HEK293 (cell line): ENCODE data around the gene PALM.

Experiments used
- CTCF ChIA-PET: fragments of 350-600 bp; formaldehyde crosslinking; extraction: SDS; loops from one replicate; lab custom pipeline; 2021; ENCODE audit warnings: antibody characterized with exemption; lab: Yijun Ruan, JAX
- POLR2A ChIA-PET: fragments of 300-600 bp; formaldehyde crosslinking; extraction: SDS; loops from one replicate; lab custom pipeline; 2020; ENCODE audit warnings: antibody characterized with exemption, inconsistent platforms; lab: Yijun Ruan, JAX
- H3K27ac ChIP-seq: fragments of 200-500 bp; sonication (Bioruptor generic); 2 replicates; pipeline ENCODE4 v1.5.1; 2014; ENCODE audit warnings: low read depth, low read length, control low read depth, inconsistent platforms; ENCODE audit errors: extremely low read depth
- H3K36me3 ChIP-seq, 2 experiments: fragments of 200-500 bp in 1 of 2; sonication (Bioruptor generic) in 1 of 2; 1 replicate in 1 of 2; 2 replicates in 1 of 2; pipeline ENCODE4 v1.5.1; 2014 to 2017; ENCODE audit warnings: inconsistent platforms in 2 of 2, low read length in 2 of 2; ENCODE audit not compliant: control insufficient read depth in 2 of 2, insufficient read depth in 1 of 2
- H3K4me1 ChIP-seq: fragments of 200-500 bp; sonication (Bioruptor generic); 2 replicates; pipeline ENCODE4 v1.5.1; 2014; ENCODE audit warnings: mild to moderate bottlenecking, low read length, inconsistent platforms; ENCODE audit not compliant: control insufficient read depth, insufficient read depth
- H3K4me3 ChIP-seq: 2 replicates; pipeline ENCODE4 v1.5.1; 2011; ENCODE audit warnings: low read depth, mild to moderate bottlenecking, control low read depth, low read length, moderate library complexity
- H3K9me3 ChIP-seq: fragments of 200-500 bp; sonication (Bioruptor generic); 2 replicates; pipeline ENCODE4 v1.5.1; 2014; ENCODE audit warnings: low read depth, low read length, inconsistent platforms; ENCODE audit not compliant: control insufficient read depth, insufficient read depth
- BCL11A ChIP-seq: fragments of 450-650 bp; formaldehyde crosslinking; IDR thresholded peaks from 2 replicates; pipeline ENCODE4 v1.5.1; 2016; ENCODE audit warnings: low read depth, missing biosample characterization, missing genetic modification characterization
- BCL11B ChIP-seq: fragments of 450-650 bp; formaldehyde crosslinking; IDR thresholded peaks from 2 replicates; pipeline ENCODE4 v1.5.1; 2016; ENCODE audit warnings: low read depth, missing biosample characterization, missing genetic modification characterization
- IKZF3 ChIP-seq: fragments of 450-650 bp; IDR thresholded peaks from 2 replicates; pipeline ENCODE4 v1.5.0; 2018; ENCODE audit warnings: missing biosample characterization, mild to moderate bottlenecking, missing genetic modification characterization, moderate library complexity
- MZF1 ChIP-seq: fragments of 450-650 bp; formaldehyde crosslinking; IDR thresholded peaks from 2 replicates; pipeline ENCODE4 v1.5.1; 2017; ENCODE audit warnings: missing biosample characterization, missing genetic modification characterization, borderline replicate concordance
- ZBTB48 ChIP-seq: fragments of 450-650 bp; formaldehyde crosslinking; IDR thresholded peaks from 2 replicates; pipeline ENCODE4 v1.5.1; 2016; ENCODE audit warnings: missing biosample characterization, missing genetic modification characterization
- ZBTB7A ChIP-seq: fragments of 450-650 bp; formaldehyde crosslinking; IDR thresholded peaks from 2 replicates; pipeline ENCODE4 v1.5.1; 2016; ENCODE audit warnings: low read depth, missing biosample characterization, missing genetic modification characterization
- ZFP3 ChIP-seq: fragments of 450-650 bp; formaldehyde crosslinking; IDR thresholded peaks from 2 replicates; pipeline ENCODE4 v1.5.1; 2016; ENCODE audit warnings: low read depth, missing biosample characterization, missing genetic modification characterization
- ZNF146 ChIP-seq: fragments of 450-650 bp; formaldehyde crosslinking; IDR thresholded peaks from 2 replicates; pipeline ENCODE4 v1.5.1; 2016; ENCODE audit warnings: missing biosample characterization, missing genetic modification characterization
- ZNF266 ChIP-seq: fragments of 450-650 bp; formaldehyde crosslinking; IDR thresholded peaks from 2 replicates; pipeline ENCODE4 v1.5.1; 2016; ENCODE audit warnings: missing biosample characterization, missing genetic modification characterization, low read depth
- ZNF341 ChIP-seq: fragments of 450-650 bp; formaldehyde crosslinking; IDR thresholded peaks from 2 replicates; pipeline ENCODE4; 2016; ENCODE audit warnings: low read depth, missing biosample characterization, missing genetic modification characterization
- ZNF354C ChIP-seq: fragments of 450-650 bp; formaldehyde crosslinking; IDR thresholded peaks from 2 replicates; pipeline ENCODE4 v1.5.1; 2016; ENCODE audit warnings: missing biosample characterization, missing genetic modification characterization, low read depth, borderline replicate concordance
- ZNF416 ChIP-seq: fragments of 450-650 bp; formaldehyde crosslinking; IDR thresholded peaks from 2 replicates; pipeline ENCODE4 v1.5.1; 2016; ENCODE audit warnings: missing biosample characterization, missing genetic modification characterization
- ZNF621 ChIP-seq: fragments of 450-650 bp; formaldehyde crosslinking; IDR thresholded peaks from 2 replicates; pipeline ENCODE4 v1.5.1; 2017; ENCODE audit warnings: missing biosample characterization, missing genetic modification characterization
- ZNF664 ChIP-seq: fragments of 450-650 bp; formaldehyde crosslinking; IDR thresholded peaks from 2 replicates; pipeline ENCODE4 v1.5.1; 2016; ENCODE audit warnings: missing biosample characterization, missing genetic modification characterization
- ZSCAN30 ChIP-seq: fragments of 450-650 bp; IDR thresholded peaks from 2 replicates; pipeline ENCODE4 v1.5.1; 2018; ENCODE audit warnings: missing biosample characterization, mild to moderate bottlenecking, missing genetic modification characterization, moderate library complexity
- TF ChIP-seq, protein P1 (sequence below): fragments of 450-650 bp; formaldehyde crosslinking; optimal IDR thresholded peaks from 2 replicates; pipeline ENCODE3; 2016; ENCODE audit warnings: missing biosample characterization, mild to moderate bottlenecking, missing genetic modification characterization
- TF ChIP-seq, protein P2 (sequence below): IDR thresholded peaks from 2 replicates; pipeline ENCODE4 v1.6.1; 2011; ENCODE audit warnings: mild to moderate bottlenecking, low read depth, low read length, borderline replicate concordance
- TF ChIP-seq, protein P3 (sequence below): fragments of 450-650 bp; formaldehyde crosslinking; IDR thresholded peaks from 2 replicates; pipeline ENCODE4 v1.5.1; 2016; ENCODE audit warnings: missing biosample characterization, missing genetic modification characterization
- TF ChIP-seq, protein P4 (sequence below): fragments of 450-650 bp; formaldehyde crosslinking; IDR thresholded peaks from 2 replicates; pipeline ENCODE4 v1.5.1; 2016; ENCODE audit warnings: missing biosample characterization, missing genetic modification characterization
- TF ChIP-seq, protein P5 (sequence below): fragments of 450-650 bp; formaldehyde crosslinking; IDR thresholded peaks from 2 replicates; pipeline ENCODE4 v1.5.1; 2017; ENCODE audit warnings: missing biosample characterization, missing genetic modification characterization

Gene PALM

DNA sequence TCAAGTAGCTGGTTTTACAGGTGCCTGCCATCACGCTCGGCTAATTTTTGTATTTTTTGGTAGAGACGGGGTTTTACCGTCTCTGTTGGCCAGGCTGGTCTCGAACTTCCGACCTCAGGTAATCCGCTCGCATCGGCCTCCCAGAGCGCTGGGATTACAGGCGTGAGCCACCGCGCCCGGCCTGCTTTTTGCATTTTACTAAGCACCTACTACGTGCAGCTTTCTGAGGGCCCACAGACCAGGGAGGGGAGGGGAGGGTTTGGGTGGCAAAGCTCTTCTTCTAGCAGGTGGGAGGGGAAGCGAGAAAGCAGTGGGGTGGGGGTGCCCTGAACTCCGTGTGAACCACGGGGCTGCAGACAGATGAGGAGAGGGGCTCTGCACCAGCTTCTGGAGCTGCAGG lies 15.0 kb downstream of the PALM start:
- no peaks in the 10 kb centered on the region for H3K4me1 ChIP-seq
- TF ChIP-seq ZNF664 (tag by site-specific recombination): 0 out of 2 replicates have a peak, but pooled peaks have one; percentile 23
- TF ChIP-seq, protein P1, sequence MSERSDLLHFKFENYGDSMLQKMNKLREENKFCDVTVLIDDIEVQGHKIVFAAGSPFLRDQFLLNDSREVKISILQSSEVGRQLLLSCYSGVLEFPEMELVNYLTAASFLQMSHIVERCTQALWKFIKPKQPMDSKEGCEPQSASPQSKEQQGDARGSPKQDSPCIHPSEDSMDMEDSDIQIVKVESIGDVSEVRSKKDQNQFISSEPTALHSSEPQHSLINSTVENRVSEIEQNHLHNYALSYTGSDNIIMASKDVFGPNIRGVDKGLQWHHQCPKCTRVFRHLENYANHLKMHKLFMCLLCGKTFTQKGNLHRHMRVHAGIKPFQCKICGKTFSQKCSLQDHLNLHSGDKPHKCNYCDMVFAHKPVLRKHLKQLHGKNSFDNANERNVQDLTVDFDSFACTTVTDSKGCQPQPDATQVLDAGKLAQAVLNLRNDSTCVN (tag by site-specific recombination): no peak
- peaks cover 0 to 13% of the 10 kb centered on the region in 2 experiments; a peak in 2 of 3 replicates for H3K36me3 ChIP-seq

DNA sequence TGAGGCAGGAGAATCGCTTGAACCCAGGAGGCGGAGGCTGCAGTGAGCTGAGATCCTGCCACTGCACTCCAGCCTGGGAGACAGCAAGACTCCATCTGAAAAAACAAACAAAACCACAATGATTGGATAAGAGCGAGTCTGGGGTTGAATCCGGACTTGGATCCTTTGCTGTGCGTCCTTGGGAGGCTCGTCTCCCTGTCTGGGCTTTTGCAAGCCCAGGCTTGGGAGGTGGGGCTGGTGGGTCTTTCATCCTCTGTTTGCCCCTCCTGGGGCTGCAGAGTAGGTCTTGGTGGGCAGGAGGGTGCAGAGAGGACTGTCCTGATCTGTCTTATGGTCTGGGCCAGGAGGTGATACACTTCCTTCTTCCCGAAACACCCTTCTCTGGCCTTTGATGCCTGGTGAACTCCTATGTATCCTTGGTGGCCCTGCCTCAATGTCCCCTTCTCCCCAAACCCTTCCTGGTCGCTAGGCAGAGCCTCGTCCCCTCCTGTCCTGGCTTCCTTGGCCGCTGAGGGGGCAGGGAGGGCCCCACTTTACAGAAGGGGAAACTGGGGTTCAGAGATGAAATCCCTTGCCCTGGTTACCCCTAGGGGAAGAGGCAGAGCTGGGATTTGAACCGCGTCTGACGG lies 16.8 kb downstream of the PALM start:
- CTCF ChIA-PET: interaction anchor here (0.9 kb wide), 1 partner anchor 141 kb away, joined by 3 read pairs; no protein-coding TSS in a partner anchor
- no peaks in the 10 kb centered on the region for H3K4me1 ChIP-seq

More for the DNA sequence above, 15.0 kb downstream of the PALM start:
- ChIA-PET CTCF (no interaction called here), POLR2A (interaction anchor here (1.4 to 1.5 kb wide), 2 partner anchors 16 to 20 kb away, joined by 4 read pairs; no protein-coding TSS in a partner anchor)
- Histone ChIP-seq H3K27ac (no peak overlapping the region), H3K4me3 (no peak overlapping the region), H3K9me3 (no peaks in the 10 kb centered on the region)

DNA sequence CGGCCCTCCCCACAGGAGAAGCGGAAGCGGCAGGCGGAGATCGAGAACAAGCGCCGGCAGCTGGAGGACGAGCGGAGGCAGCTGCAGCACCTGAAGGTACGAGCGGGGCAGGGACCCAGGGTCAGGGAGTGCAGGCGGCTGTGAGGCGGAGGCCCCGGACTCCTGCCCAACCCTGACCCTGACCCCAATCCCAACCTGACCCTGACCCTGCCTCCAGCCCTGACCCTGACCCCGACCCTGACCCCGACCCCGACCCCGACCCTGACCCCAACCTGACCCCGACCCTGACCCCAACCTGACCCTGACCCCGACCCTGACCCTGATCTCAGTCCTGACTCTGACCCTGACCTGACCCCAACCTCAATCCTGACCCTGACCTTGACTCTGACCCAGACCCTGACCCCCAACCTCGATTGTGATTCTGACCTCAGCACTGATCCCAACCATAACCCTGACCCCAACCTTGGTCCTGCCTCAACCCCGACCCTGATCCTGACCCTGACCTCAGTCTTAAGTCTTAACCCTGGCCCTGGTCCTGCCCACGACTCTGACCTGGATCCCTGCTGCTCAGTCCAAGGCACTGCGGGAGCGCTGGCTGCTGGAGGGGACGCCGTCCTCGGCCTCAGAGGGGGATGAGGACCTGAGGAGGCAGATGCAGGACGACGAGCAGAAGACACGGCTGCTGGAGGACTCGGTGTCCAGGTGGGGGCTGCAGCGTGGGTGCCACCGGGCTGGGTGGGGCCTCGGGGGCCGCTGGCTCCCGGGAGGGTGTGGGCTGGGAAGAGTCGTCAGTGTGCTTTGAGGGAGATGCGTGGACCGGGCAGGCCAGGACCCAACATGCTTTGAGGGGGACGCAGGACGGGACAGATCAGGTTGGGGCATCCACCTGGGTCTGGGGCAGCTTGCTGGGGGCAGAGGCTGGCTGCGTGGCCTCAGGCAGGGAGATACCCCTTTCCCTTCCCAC lies 18.5 kb downstream of the PALM start:
- Histone ChIP-seq H3K9me3 (no peaks in the 10 kb centered on the region), H3K27ac (no peak overlapping the region), H3K4me1 (no peaks in the 10 kb centered on the region), H3K4me3 (no peak overlapping the region), H3K36me3 (peaks cover 0 to 26% of the 10 kb centered on the region in 2 experiments; a peak in 2 of 3 replicates)
- TF ChIP-seq ZNF354C (tag by site-specific recombination) (no peak), BCL11B (peak; percentile 100), ZNF416 (tag by site-specific recombination) (no peak), ZSCAN30 (tag by site-specific recombination) (no peak), ZNF341 (tag by site-specific recombination) (no peak), ZBTB7A (tag by site-specific recombination) (peak; percentile 43; the same call in 1 of the 2 replicates), ZNF146 (tag by site-specific recombination) (no peak), IKZF3 (tag by site-specific recombination) (no peak), BCL11A (peak; percentile 100)
- TF ChIP-seq, protein P2, sequence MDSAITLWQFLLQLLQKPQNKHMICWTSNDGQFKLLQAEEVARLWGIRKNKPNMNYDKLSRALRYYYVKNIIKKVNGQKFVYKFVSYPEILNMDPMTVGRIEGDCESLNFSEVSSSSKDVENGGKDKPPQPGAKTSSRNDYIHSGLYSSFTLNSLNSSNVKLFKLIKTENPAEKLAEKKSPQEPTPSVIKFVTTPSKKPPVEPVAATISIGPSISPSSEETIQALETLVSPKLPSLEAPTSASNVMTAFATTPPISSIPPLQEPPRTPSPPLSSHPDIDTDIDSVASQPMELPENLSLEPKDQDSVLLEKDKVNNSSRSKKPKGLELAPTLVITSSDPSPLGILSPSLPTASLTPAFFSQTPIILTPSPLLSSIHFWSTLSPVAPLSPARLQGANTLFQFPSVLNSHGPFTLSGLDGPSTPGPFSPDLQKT: no peak
- TF ChIP-seq, protein P3, sequence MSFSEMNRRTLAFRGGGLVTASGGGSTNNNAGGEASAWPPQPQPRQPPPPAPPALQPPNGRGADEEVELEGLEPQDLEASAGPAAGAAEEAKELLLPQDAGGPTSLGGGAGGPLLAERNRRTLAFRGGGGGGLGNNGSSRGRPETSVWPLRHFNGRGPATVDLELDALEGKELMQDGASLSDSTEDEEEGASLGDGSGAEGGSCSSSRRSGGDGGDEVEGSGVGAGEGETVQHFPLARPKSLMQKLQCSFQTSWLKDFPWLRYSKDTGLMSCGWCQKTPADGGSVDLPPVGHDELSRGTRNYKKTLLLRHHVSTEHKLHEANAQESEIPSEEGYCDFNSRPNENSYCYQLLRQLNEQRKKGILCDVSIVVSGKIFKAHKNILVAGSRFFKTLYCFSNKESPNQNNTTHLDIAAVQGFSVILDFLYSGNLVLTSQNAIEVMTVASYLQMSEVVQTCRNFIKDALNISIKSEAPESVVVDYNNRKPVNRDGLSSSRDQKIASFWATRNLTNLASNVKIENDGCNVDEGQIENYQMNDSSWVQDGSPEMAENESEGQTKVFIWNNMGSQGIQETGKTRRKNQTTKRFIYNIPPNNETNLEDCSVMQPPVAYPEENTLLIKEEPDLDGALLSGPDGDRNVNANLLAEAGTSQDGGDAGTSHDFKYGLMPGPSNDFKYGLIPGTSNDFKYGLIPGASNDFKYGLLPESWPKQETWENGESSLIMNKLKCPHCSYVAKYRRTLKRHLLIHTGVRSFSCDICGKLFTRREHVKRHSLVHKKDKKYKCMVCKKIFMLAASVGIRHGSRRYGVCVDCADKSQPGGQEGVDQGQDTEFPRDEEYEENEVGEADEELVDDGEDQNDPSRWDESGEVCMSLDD (tag by site-specific recombination): no peak
- TF ChIP-seq, protein P4, sequence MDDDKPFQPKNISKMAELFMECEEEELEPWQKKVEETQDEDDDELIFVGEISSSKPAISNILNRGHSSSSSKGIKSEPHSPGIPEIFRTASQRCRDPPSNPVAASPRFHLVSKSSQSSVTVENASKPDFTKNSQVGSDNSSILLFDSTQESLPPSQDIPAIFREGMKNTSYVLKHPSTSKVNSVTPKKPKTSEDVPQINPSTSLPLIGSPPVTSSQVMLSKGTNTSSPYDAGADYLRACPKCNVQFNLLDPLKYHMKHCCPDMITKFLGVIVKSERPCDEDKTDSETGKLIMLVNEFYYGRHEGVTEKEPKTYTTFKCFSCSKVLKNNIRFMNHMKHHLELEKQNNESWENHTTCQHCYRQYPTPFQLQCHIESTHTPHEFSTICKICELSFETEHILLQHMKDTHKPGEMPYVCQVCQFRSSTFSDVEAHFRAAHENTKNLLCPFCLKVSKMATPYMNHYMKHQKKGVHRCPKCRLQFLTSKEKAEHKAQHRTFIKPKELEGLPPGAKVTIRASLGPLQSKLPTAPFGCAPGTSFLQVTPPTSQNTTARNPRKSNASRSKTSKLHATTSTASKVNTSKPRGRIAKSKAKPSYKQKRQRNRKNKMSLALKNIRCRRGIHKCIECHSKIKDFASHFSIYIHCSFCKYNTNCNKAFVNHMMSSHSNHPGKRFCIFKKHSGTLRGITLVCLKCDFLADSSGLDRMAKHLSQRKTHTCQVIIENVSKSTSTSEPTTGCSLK (tag by site-specific recombination): no peak
- CTCF ChIA-PET: no interaction called here
- POLR2A ChIA-PET: interaction anchor here (1.1 kb wide), 1 partner anchor 19 kb away, joined by 3 read pairs; the partner anchor contains the start of gene PALM

More for the DNA sequence above, 16.8 kb downstream of the PALM start:
- Histone ChIP-seq H3K36me3 (peaks cover 0 to 19% of the 10 kb centered on the region in 2 experiments; a peak in 2 of 3 replicates), H3K27ac (no peak overlapping the region)
- POLR2A ChIA-PET: no interaction called here
- TF ChIP-seq ZBTB48 (tag by site-specific recombination) (no peak), ZNF266 (tag by site-specific recombination) (no peak), MZF1 (no peak), ZNF621 (tag by site-specific recombination) (no peak), ZFP3 (tag by site-specific recombination) (peak; percentile 80)
- TF ChIP-seq, protein P5, sequence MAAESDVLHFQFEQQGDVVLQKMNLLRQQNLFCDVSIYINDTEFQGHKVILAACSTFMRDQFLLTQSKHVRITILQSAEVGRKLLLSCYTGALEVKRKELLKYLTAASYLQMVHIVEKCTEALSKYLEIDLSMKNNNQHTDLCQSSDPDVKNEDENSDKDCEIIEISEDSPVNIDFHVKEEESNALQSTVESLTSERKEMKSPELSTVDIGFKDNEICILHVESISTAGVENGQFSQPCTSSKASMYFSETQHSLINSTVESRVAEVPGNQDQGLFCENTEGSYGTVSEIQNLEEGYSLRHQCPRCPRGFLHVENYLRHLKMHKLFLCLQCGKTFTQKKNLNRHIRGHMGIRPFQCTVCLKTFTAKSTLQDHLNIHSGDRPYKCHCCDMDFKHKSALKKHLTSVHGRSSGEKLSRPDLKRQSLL (tag by site-specific recombination): no peak
- TF ChIP-seq, all 188 proteins: peak for 1
- Histone ChIP-seq H3K9me3 (no peaks in the 10 kb centered on the region), H3K4me3 (no peak overlapping the region)
